GM23338 (cell line): ENCODE data around the gene PDSS1. TPM values are rescaled to one million over a fixed set of nuclear protein-coding genes. Genes with fewer than 3 reads are reported as not detected.

Source experiments
- ATAC-seq: fragments of 200-7000 bp; cut with Tn5 transposase; 3 replicates; pipeline ENCODE4 v1.9.1; 2020
- DNase-seq: peaks from one replicate; pipeline ENCODE4 v3.0.0-alpha.2; 2015; ENCODE audit warnings: low spot score
- H2AFZ ChIP-seq: fragments of 200-600 bp; sonication (generic); 2 replicates; pipeline ENCODE4 v1.8.0; 2016; ENCODE audit warnings: antibody characterized with exemption, mild to moderate bottlenecking, moderate library complexity
- H3F3A ChIP-seq: fragments of 200-600 bp; sonication (generic); replicated peaks from 2 replicates; pipeline ENCODE4 v1.8.0; 2017; ENCODE audit warnings: antibody characterized with exemption, mixed run types, low read depth
- H3K27ac ChIP-seq: fragments of 200-600 bp; sonication (generic); 2 replicates; pipeline ENCODE4 v1.6.1; 2016; ENCODE audit warnings: low read depth
- H3K27me3 ChIP-seq: fragments of 200-600 bp; sonication (generic); 2 replicates; pipeline ENCODE4 v1.8.0; 2016; ENCODE audit warnings: mild to moderate bottlenecking, mixed run types, moderate library complexity; ENCODE audit not compliant: insufficient read depth
- H3K36me3 ChIP-seq: fragments of 200-600 bp; sonication (generic); 2 replicates; pipeline ENCODE4 v1.8.0; 2016; ENCODE audit warnings: mild to moderate bottlenecking; ENCODE audit not compliant: insufficient read depth
- H3K4me1 ChIP-seq: fragments of 200-600 bp; sonication (generic); 2 replicates; pipeline ENCODE4 v1.8.0; 2016; ENCODE audit warnings: mild to moderate bottlenecking, moderate library complexity; ENCODE audit not compliant: insufficient read depth
- H3K4me2 ChIP-seq: fragments of 200-600 bp; sonication (generic); 2 replicates; pipeline ENCODE4 v1.7.1; 2017; ENCODE audit warnings: mixed run types
- H3K4me3 ChIP-seq: fragments of 200-600 bp; sonication (generic); 2 replicates; pipeline ENCODE4 v1.6.1; 2016; ENCODE audit warnings: mixed run types
- H3K79me2 ChIP-seq: fragments of 200-600 bp; sonication (generic); replicated peaks from 2 replicates; pipeline ENCODE4 v1.8.0; 2017; ENCODE audit warnings: mild to moderate bottlenecking; ENCODE audit not compliant: insufficient read depth
- H3K9me2 ChIP-seq: fragments of 200-600 bp; sonication (generic); 2 replicates; pipeline ENCODE4 v1.8.0; 2017; ENCODE audit not compliant: insufficient read depth
- H4K20me1 ChIP-seq: fragments of 200-600 bp; sonication (generic); replicated peaks from 2 replicates; pipeline ENCODE4 v1.8.0; 2017; ENCODE audit warnings: mild to moderate bottlenecking; ENCODE audit not compliant: insufficient read depth
- H3K27ac Mint-ChIP-seq: 2 replicates; pipeline ENCODE4 v1.8.0; 2020; ENCODE audit warnings: inconsistent platforms, mild to moderate bottlenecking, moderate library complexity, mixed read lengths
- H3K27me3 Mint-ChIP-seq: 3 replicates; pipeline ENCODE4 v1.8.0; 2022; ENCODE audit warnings: low read depth, mild to moderate bottlenecking, moderate library complexity, mixed read lengths, inconsistent platforms; ENCODE audit not compliant: insufficient read depth, poor library complexity
- H3K36me3 Mint-ChIP-seq: 3 replicates; pipeline ENCODE4 v1.8.0; 2021; ENCODE audit warnings: low read depth, mild to moderate bottlenecking, inconsistent platforms, moderate library complexity, mixed read lengths
- H3K4me1 Mint-ChIP-seq: 3 replicates; pipeline ENCODE4 v1.8.0; 2020; ENCODE audit warnings: mild to moderate bottlenecking, inconsistent platforms, mixed read lengths
- H3K4me3 Mint-ChIP-seq: 3 replicates; pipeline ENCODE4 v1.8.0; 2021; ENCODE audit warnings: moderate library complexity, mild to moderate bottlenecking, inconsistent platforms, mixed read lengths
- H3K9me3 Mint-ChIP-seq: 3 replicates; pipeline ENCODE4 v1.8.0; 2020; ENCODE audit warnings: moderate library complexity, mild to moderate bottlenecking, inconsistent platforms, mixed read lengths
- CREB1 ChIP-seq: fragments of 250-450 bp; sonication (Bioruptor Pico); IDR thresholded peaks from 2 replicates; pipeline ENCODE4 v1.5.0; 2020; ENCODE audit warnings: low read depth, mild to moderate bottlenecking, moderate library complexity
- EZH2 ChIP-seq: fragments of 200-600 bp; sonication (generic); IDR thresholded peaks from one replicate; pipeline ENCODE4 v1.8.0; 2017; ENCODE audit warnings: antibody characterized with exemption, mild to moderate bottlenecking, low read depth; ENCODE audit not compliant: unreplicated experiment
- EZH2phosphoT487 ChIP-seq: fragments of 200-600 bp; sonication (generic); IDR thresholded peaks from one replicate; pipeline ENCODE4 v1.8.1; 2018; ENCODE audit warnings: antibody characterized with exemption; ENCODE audit not compliant: unreplicated experiment
- JUNB ChIP-seq: IDR thresholded peaks from one replicate; pipeline ENCODE4 v1.6.1; 2016; ENCODE audit warnings: antibody characterized with exemption; ENCODE audit not compliant: unreplicated experiment
- NANOG ChIP-seq: IDR thresholded peaks from 2 replicates; pipeline ENCODE4 v1.6.1; 2016; ENCODE audit warnings: antibody characterized with exemption, borderline replicate concordance
- POLR2AphosphoS5 ChIP-seq: IDR thresholded peaks from 2 replicates; pipeline ENCODE4 v1.6.1; 2016; ENCODE audit warnings: antibody characterized with exemption, low read depth
- STAT1 ChIP-seq: IDR thresholded peaks from one replicate; pipeline ENCODE4 v1.6.1; 2016; ENCODE audit warnings: antibody characterized with exemption; ENCODE audit not compliant: unreplicated experiment
- ZNF114 ChIP-seq: fragments of 250-450 bp; sonication (Bioruptor Pico); IDR thresholded peaks from 2 replicates; pipeline ENCODE4 v1.5.0; 2020; ENCODE audit warnings: mild to moderate bottlenecking, moderate library complexity
- ZNF331 ChIP-seq: fragments of 250-450 bp; sonication (Bioruptor Pico); IDR thresholded peaks from 2 replicates; pipeline ENCODE4 v1.5.0; 2020; ENCODE audit warnings: low read depth, mild to moderate bottlenecking, moderate library complexity
- polyA plus RNA-seq: library from polyadenylated mRNA; unstranded; fragments of >200 nt; fragmentation: Nextera tagmentation; extraction: Ambion mirVana; gene quantifications from 2 replicates; pipeline ENCODE4 v1.2.1, GENCODE V29; 2016
- total RNA-seq: library from RNA; depleted of rRNA; stranded (reverse); fragments of >200 nt; shearing (Covaris generic); gene quantifications from 2 replicates; pipeline ENCODE4 v1.2.3, GENCODE V29; 2014
- TF ChIP-seq, protein P1 (sequence below): fragments of 250-450 bp; sonication (Bioruptor Pico); IDR thresholded peaks from 2 replicates; pipeline ENCODE4 v1.5.0; 2020; ENCODE audit warnings: mild to moderate bottlenecking, moderate library complexity
- TF ChIP-seq, protein P2 (sequence below), 2 experiments: fragments of 200-600 bp in 1 of 2; sonication (generic) in 1 of 2; conservative IDR thresholded peaks; 2 replicates each; pipeline versions ENCODE4 v1.5.1 to v1.6.1; 2016 to 2017; ENCODE audit warnings: antibody characterized with exemption in 2 of 2, low read depth in 2 of 2, mild to moderate bottlenecking in 2 of 2, moderate library complexity in 1 of 2
- TF ChIP-seq, protein P3 (sequence below): IDR thresholded peaks from one replicate; pipeline ENCODE4 v1.6.1; 2018; ENCODE audit warnings: antibody characterized with exemption; ENCODE audit not compliant: unreplicated experiment
- TF ChIP-seq, protein P4 (sequence below): IDR thresholded peaks from 2 replicates; pipeline ENCODE4 v1.6.1; 2016; ENCODE audit warnings: antibody characterized with exemption

Gene PDSS1
- total and polyA plus RNA-seq, 2 experiments from 2014 or later = 21.5 to 26.2 TPM

DNA sequence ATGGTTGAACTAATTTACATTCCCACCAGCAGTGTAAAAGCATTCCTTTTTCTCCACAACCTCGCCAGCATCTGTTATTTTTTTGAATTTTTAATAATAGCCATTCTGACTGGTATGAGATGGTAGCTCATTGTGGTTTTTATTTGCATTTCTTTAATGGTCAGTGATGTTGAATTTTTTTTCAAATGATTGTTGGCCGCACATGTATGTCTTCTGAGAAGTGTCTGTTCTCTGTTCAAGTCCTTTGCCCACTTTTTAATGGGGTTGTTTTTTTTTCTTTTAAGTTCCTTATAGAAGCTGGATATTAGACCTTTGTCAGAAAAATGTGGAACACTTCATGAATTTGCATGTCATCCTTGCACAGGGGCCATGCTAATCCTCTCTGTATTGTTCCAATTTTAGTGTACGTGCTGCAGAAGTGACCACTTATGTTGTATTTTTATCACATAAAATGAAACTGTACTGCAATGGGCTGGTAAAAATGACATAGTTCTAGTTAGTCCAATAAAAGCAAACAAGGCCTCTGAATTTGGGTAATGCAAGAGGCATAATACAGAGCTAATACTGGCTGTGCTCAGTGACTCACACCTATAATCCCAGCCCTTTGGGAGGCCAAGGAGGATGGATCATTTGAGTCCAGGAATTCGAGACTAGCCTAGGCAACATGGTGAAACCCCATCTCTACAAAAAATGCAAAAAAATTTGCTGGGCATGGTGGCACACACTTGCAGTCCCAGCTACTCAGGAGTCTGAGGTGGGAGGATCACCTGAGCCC, 92.9 kb downstream of the PDSS1 start:
- Mint-ChIP-seq H3K36me3 (peaks cover 11% of the 10 kb centered on the region; the same call in 2 of the 3 replicates), H3K4me3 (no peak overlapping the region), H3K27me3 (no peaks in the 10 kb centered on the region), H3K9me3 (peaks cover 10% of the 10 kb centered on the region), H3K27ac (no peak overlapping the region), H3K4me1 (peaks cover 11% of the 10 kb centered on the region)
- Histone ChIP-seq H3K4me1 (no peaks in the 10 kb centered on the region), H3F3A (no peaks in the 10 kb centered on the region), H2AFZ (no peak overlapping the region), H3K27ac (no peak overlapping the region), H3K36me3 (no peaks in the 10 kb centered on the region), H3K4me3 (no peak overlapping the region), H3K27me3 (no peaks in the 10 kb centered on the region), H4K20me1 (no peaks in the 10 kb centered on the region; the same call in none of the 2 replicates), H3K9me2 (0 out of 2 replicates have a peak, but pooled peaks cover 3% of the 10 kb centered on the region), H3K4me2 (no peak overlapping the region), H3K79me2 (peaks cover 93% of the 10 kb centered on the region)
- no peak for ATAC-seq
- no peak for DNase-seq
- TF ChIP-seq, protein P1, sequence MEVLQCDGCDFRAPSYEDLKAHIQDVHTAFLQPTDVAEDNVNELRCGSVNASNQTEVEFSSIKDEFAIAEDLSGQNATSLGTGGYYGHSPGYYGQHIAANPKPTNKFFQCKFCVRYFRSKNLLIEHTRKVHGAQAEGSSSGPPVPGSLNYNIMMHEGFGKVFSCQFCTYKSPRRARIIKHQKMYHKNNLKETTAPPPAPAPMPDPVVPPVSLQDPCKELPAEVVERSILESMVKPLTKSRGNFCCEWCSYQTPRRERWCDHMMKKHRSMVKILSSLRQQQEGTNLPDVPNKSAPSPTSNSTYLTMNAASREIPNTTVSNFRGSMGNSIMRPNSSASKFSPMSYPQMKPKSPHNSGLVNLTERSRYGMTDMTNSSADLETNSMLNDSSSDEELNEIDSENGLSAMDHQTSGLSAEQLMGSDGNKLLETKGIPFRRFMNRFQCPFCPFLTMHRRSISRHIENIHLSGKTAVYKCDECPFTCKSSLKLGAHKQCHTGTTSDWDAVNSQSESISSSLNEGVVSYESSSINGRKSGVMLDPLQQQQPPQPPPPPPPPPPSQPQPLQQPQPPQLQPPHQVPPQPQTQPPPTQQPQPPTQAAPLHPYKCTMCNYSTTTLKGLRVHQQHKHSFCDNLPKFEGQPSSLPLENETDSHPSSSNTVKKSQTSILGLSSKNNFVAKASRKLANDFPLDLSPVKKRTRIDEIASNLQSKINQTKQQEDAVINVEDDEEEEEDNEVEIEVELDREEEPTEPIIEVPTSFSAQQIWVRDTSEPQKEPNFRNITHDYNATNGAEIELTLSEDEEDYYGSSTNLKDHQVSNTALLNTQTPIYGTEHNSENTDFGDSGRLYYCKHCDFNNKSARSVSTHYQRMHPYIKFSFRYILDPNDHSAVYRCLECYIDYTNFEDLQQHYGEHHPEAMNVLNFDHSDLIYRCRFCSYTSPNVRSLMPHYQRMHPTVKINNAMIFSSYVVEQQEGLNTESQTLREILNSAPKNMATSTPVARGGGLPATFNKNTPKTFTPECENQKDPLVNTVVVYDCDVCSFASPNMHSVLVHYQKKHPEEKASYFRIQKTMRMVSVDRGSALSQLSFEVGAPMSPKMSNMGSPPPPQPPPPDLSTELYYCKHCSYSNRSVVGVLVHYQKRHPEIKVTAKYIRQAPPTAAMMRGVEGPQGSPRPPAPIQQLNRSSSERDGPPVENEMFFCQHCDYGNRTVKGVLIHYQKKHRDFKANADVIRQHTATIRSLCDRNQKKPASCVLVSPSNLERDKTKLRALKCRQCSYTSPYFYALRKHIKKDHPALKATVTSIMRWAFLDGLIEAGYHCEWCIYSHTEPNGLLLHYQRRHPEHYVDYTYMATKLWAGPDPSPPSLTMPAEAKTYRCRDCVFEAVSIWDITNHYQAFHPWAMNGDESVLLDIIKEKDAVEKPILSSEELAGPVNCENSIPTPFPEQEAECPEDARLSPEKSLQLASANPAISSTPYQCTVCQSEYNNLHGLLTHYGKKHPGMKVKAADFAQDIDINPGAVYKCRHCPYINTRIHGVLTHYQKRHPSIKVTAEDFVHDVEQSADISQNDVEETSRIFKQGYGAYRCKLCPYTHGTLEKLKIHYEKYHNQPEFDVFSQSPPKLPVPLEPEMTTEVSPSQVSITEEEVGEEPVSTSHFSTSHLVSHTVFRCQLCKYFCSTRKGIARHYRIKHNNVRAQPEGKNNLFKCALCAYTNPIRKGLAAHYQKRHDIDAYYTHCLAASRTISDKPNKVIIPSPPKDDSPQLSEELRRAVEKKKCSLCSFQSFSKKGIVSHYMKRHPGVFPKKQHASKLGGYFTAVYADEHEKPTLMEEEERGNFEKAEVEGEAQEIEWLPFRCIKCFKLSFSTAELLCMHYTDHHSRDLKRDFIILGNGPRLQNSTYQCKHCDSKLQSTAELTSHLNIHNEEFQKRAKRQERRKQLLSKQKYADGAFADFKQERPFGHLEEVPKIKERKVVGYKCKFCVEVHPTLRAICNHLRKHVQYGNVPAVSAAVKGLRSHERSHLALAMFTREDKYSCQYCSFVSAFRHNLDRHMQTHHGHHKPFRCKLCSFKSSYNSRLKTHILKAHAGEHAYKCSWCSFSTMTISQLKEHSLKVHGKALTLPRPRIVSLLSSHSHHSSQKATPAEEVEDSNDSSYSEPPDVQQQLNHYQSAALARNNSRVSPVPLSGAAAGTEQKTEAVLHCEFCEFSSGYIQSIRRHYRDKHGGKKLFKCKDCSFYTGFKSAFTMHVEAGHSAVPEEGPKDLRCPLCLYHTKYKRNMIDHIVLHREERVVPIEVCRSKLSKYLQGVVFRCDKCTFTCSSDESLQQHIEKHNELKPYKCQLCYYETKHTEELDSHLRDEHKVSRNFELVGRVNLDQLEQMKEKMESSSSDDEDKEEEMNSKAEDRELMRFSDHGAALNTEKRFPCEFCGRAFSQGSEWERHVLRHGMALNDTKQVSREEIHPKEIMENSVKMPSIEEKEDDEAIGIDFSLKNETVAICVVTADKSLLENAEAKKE (CRISPR knock-in tag) = no peak
- TF ChIP-seq, protein P2, sequence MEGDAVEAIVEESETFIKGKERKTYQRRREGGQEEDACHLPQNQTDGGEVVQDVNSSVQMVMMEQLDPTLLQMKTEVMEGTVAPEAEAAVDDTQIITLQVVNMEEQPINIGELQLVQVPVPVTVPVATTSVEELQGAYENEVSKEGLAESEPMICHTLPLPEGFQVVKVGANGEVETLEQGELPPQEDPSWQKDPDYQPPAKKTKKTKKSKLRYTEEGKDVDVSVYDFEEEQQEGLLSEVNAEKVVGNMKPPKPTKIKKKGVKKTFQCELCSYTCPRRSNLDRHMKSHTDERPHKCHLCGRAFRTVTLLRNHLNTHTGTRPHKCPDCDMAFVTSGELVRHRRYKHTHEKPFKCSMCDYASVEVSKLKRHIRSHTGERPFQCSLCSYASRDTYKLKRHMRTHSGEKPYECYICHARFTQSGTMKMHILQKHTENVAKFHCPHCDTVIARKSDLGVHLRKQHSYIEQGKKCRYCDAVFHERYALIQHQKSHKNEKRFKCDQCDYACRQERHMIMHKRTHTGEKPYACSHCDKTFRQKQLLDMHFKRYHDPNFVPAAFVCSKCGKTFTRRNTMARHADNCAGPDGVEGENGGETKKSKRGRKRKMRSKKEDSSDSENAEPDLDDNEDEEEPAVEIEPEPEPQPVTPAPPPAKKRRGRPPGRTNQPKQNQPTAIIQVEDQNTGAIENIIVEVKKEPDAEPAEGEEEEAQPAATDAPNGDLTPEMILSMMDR (conservative IDR thresholded peaks at IDR 0.05; ENCODE audit: low read depth in 2 of 2) = no peak
- TF ChIP-seq JUNB (no peak), CREB1 (CRISPR knock-in tag) (no peak), NANOG (no peak), POLR2AphosphoS5 (no peak), ZNF114 (CRISPR knock-in tag) (no peak), EZH2 (no peak), ZNF331 (no peak), STAT1 (no peak), EZH2phosphoT487 (no peak)
- TF ChIP-seq, protein P3, sequence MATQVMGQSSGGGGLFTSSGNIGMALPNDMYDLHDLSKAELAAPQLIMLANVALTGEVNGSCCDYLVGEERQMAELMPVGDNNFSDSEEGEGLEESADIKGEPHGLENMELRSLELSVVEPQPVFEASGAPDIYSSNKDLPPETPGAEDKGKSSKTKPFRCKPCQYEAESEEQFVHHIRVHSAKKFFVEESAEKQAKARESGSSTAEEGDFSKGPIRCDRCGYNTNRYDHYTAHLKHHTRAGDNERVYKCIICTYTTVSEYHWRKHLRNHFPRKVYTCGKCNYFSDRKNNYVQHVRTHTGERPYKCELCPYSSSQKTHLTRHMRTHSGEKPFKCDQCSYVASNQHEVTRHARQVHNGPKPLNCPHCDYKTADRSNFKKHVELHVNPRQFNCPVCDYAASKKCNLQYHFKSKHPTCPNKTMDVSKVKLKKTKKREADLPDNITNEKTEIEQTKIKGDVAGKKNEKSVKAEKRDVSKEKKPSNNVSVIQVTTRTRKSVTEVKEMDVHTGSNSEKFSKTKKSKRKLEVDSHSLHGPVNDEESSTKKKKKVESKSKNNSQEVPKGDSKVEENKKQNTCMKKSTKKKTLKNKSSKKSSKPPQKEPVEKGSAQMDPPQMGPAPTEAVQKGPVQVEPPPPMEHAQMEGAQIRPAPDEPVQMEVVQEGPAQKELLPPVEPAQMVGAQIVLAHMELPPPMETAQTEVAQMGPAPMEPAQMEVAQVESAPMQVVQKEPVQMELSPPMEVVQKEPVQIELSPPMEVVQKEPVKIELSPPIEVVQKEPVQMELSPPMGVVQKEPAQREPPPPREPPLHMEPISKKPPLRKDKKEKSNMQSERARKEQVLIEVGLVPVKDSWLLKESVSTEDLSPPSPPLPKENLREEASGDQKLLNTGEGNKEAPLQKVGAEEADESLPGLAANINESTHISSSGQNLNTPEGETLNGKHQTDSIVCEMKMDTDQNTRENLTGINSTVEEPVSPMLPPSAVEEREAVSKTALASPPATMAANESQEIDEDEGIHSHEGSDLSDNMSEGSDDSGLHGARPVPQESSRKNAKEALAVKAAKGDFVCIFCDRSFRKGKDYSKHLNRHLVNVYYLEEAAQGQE = no peak
- TF ChIP-seq, protein P4, sequence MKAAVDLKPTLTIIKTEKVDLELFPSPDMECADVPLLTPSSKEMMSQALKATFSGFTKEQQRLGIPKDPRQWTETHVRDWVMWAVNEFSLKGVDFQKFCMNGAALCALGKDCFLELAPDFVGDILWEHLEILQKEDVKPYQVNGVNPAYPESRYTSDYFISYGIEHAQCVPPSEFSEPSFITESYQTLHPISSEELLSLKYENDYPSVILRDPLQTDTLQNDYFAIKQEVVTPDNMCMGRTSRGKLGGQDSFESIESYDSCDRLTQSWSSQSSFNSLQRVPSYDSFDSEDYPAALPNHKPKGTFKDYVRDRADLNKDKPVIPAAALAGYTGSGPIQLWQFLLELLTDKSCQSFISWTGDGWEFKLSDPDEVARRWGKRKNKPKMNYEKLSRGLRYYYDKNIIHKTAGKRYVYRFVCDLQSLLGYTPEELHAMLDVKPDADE = no peak
